ENCODE measurements around the gene DYNC1H1.

GRCh38 chr14:101917413-101918017, 46.9 kb upstream of the DYNC1H1 start:
- TF ChIP-seq CTCF (IDR thresholded peaks at IDR 0.05) (no peak), ZFX (IDR thresholded peaks at IDR 0.05; ENCODE audit: borderline replicate concordance) (no peak)

Measured in 22Rv1 (cell line).